BE2C (cell line): Measurements from ENCODE around the gene NEDD9.

Experiments used
- DNase-seq: peaks from one replicate; pipeline ENCODE4 v3.0.0-alpha.2; 2020
- H3K27me3 ChIP-seq: fragments of 250-450 bp; sonication (Bioruptor Pico); 2 replicates; pipeline ENCODE4 v1.5.1; 2020; ENCODE audit warnings: mild to moderate bottlenecking
- H3K36me3 ChIP-seq: fragments of 250-450 bp; sonication (Bioruptor Pico); 2 replicates; pipeline ENCODE4 v1.5.1; 2020; ENCODE audit warnings: mild to moderate bottlenecking
- H3K4me1 ChIP-seq: fragments of 250-450 bp; sonication (Bioruptor Pico); 2 replicates; pipeline ENCODE4 v1.5.1; 2020
- H3K4me3 ChIP-seq: 2 replicates; pipeline ENCODE4 v1.5.1; 2011; ENCODE audit warnings: low read depth, low read length
- H3K9me3 ChIP-seq: fragments of 250-450 bp; sonication (Bioruptor Pico); 2 replicates; pipeline ENCODE4 v1.5.1; 2020
- CTCF ChIP-seq: IDR thresholded peaks from 2 replicates; pipeline ENCODE4 v1.5.1; 2012; ENCODE audit warnings: mild to moderate bottlenecking, low read depth, low read length

Gene NEDD9

DNA sequence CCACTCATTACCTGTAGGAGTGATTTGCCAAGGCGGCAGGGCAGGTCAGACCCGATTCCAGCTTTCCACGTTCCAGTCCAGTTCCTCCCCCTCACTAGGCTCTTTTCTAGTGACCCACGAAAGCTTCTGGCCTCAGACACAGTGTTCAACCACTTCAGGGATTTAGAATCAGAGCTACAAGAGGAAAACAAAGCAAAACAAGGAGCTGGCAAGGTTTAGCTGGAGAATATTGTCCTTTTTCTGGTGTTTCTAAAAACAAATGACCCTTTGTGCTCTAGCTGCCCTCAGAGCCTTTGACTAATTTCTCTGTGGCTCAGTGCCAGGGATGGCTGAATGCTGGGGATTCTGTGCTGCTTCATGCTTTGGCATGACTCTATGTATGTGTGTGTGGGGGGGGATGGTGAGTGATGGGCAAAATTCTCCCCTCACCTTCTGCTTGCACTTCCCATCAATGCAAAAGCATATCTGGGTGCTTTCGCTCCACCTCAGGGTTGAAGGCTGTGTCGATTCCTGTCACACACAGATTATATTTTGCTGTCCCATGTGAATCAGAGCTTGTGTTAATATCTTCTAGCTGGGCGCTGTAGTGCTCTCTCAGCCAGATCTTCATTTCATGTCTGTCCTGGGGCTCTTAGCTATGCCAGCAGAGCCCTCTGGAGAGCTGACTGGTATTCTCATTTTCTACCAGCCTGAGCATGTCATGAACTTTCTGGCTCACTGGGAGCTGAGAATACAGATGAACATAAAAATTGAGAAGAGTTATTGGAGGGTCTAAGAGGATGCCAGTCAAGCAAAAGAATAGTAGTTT, 19.3 kb upstream of the NEDD9 start:
- Histone ChIP-seq H3K4me3 (no peak overlapping the region), H3K4me1 (no peaks in the 10 kb centered on the region), H3K36me3 (no peaks in the 10 kb centered on the region), H3K27me3 (no peaks in the 10 kb centered on the region), H3K9me3 (no peaks in the 10 kb centered on the region; the same call in 1 of the 2 replicates)
- no peak for TF ChIP-seq CTCF
- no peak for DNase-seq

DNA sequence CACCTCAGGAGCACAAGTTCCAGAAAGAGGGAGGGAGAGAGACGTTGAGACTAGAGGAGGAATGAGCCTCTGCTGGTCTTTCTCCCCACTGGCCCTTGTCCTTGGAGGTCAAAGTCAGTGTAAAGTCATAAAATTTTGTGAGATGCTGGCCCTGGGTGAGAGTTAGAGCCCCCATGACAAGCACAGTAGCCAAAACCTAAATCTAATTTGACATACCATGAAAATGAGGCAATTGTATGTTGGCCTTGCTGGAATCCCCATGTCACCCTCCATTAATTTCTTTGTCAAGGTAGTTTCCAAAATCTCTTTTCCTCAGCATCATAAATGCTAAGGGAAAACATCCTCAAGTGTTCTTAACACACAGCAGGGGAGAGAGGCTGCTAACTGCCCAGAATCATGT, 17.6 kb upstream of the NEDD9 start:
- no peaks in the 10 kb centered on the region for H3K4me1 ChIP-seq
- no peaks in the 10 kb centered on the region for H3K27me3 ChIP-seq
- no peak for TF ChIP-seq CTCF
- no peak for DNase-seq
- H3K4me3 ChIP-seq = no peak overlapping the region
- H3K36me3 ChIP-seq = no peaks in the 10 kb centered on the region
- no peaks in the 10 kb centered on the region; the same call in 1 of the 2 replicates for H3K9me3 ChIP-seq

GRCh38 chr6:11248974-11249761, 16.7 kb upstream of the NEDD9 start:
- H3K27me3 ChIP-seq = no peaks in the 10 kb centered on the region
- DNase-seq = no peak
- H3K4me1 ChIP-seq = no peaks in the 10 kb centered on the region
- TF ChIP-seq CTCF = no peak
- H3K4me3 ChIP-seq = no peak overlapping the region
- H3K36me3 ChIP-seq = no peaks in the 10 kb centered on the region
- no peaks in the 10 kb centered on the region; the same call in 1 of the 2 replicates for H3K9me3 ChIP-seq

GRCh38 chr6:11246722-11247121, 14.3 kb upstream of the NEDD9 start:
- H3K36me3 ChIP-seq = no peaks in the 10 kb centered on the region
- H3K4me3 ChIP-seq = no peak overlapping the region
- TF ChIP-seq CTCF = no peak
- H3K4me1 ChIP-seq = no peaks in the 10 kb centered on the region
- H3K9me3 ChIP-seq = no peaks in the 10 kb centered on the region; the same call in 1 of the 2 replicates
- DNase-seq = no peak
- no peaks in the 10 kb centered on the region for H3K27me3 ChIP-seq

GRCh38 chr6:11245381-11246256, 13.2 kb upstream of the NEDD9 start:
- no peaks in the 10 kb centered on the region for H3K36me3 ChIP-seq
- no peaks in the 10 kb centered on the region for H3K4me1 ChIP-seq
- no peaks in the 10 kb centered on the region for H3K27me3 ChIP-seq
- no peak overlapping the region for H3K4me3 ChIP-seq
- DNase-seq = no peak
- TF ChIP-seq CTCF = no peak
- no peaks in the 10 kb centered on the region; the same call in 1 of the 2 replicates for H3K9me3 ChIP-seq
